22Rv1 (cell line): Measurements from ENCODE around the gene TRIP6.

Source experiments
- CTCF ChIP-seq: fragments of 450-650 bp; IDR thresholded peaks from 2 replicates; pipeline ENCODE4 v1.5.1; 2017; ENCODE audit warnings: mild to moderate bottlenecking
- ZFX ChIP-seq: fragments of 450-650 bp; IDR thresholded peaks from 2 replicates; pipeline ENCODE4 v1.6.1; 2017; ENCODE audit warnings: antibody characterized with exemption, borderline replicate concordance

- no peak for TF ChIP-seq CTCF
- no peak for TF ChIP-seq ZFX
These were observed 3.7 kb upstream of the TRIP6 start for GRCh38 chr7:100863406-100863950.
